ENCODE results near the gene COPS9.

DNA sequence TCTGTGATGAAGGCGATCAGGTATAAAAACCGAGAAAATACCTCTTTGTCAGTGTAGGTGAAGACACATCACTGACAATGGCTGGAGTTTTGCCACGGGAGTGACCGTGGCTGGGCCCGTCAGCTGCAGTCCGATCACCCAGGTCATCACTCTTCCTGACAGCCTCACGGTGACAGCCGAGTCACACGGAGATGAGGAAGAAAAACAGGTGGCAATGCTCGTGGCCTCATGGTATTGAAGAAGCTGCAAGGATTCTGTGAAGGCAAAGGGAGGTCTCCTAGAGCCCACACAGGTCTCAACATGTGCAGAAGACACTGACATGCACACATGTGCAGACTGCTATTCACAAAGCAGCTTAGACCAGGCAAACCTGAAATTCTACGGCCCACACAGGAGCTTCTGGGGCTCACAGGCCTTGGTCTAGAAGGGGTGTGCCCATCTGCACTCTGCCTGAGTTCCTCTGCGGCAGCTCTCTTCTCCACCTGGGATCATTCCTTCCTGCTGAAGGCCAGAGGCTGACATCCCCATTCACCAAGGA lies 7.4 kb downstream of the COPS9 start:
- TF ChIP-seq, protein P1, sequence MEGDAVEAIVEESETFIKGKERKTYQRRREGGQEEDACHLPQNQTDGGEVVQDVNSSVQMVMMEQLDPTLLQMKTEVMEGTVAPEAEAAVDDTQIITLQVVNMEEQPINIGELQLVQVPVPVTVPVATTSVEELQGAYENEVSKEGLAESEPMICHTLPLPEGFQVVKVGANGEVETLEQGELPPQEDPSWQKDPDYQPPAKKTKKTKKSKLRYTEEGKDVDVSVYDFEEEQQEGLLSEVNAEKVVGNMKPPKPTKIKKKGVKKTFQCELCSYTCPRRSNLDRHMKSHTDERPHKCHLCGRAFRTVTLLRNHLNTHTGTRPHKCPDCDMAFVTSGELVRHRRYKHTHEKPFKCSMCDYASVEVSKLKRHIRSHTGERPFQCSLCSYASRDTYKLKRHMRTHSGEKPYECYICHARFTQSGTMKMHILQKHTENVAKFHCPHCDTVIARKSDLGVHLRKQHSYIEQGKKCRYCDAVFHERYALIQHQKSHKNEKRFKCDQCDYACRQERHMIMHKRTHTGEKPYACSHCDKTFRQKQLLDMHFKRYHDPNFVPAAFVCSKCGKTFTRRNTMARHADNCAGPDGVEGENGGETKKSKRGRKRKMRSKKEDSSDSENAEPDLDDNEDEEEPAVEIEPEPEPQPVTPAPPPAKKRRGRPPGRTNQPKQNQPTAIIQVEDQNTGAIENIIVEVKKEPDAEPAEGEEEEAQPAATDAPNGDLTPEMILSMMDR (conservative IDR thresholded peaks at IDR 0.05 in 1 of 2, IDR thresholded peaks at IDR 0.05 in 1 of 2; ENCODE audit: extremely low read depth in 1 of 2, insufficient read depth in 1 of 2, low read depth in 1 of 2, low read length in 2 of 2), result no peak
- TF ChIP-seq EZH2 (IDR thresholded peaks at IDR 0.05; ENCODE audit: borderline replicate concordance, low read length), result no peak
